ENCODE data around the gene PAX5.

The PAX5 gene

GRCh38 chr9:36901528-36901927, 132.5 kb downstream of the PAX5 start:
- no peak for DNase-seq (ENCODE audit: low spot score)
- no peak for TF ChIP-seq CTCF (IDR thresholded peaks at IDR 0.05; ENCODE audit: extremely low read depth, insufficient read depth, missing control alignments)
- in situ Hi-C loops (cut with MboI; ENCODE audit: low pct_unique_long_range_greater_than_20kb, low sequenced_read_pairs, unreplicated experiment): no loop called here

GRCh38 chr9:36900856-36901220, 133.2 kb downstream of the PAX5 start:
- no peak for DNase-seq (ENCODE audit: low spot score)
- in situ Hi-C loops (cut with MboI; ENCODE audit: low pct_unique_long_range_greater_than_20kb, low sequenced_read_pairs, unreplicated experiment): no loop called here
- TF ChIP-seq CTCF (IDR thresholded peaks at IDR 0.05; ENCODE audit: extremely low read depth, insufficient read depth, missing control alignments): no peak

GRCh38 chr9:36900136-36900855, 133.8 kb downstream of the PAX5 start:
- DNase-seq (ENCODE audit: low spot score): no peak
- in situ Hi-C loops (cut with MboI; ENCODE audit: low pct_unique_long_range_greater_than_20kb, low sequenced_read_pairs, unreplicated experiment): no loop called here
- no peak for TF ChIP-seq CTCF (IDR thresholded peaks at IDR 0.05; ENCODE audit: extremely low read depth, insufficient read depth, missing control alignments)

GRCh38 chr9:36899406-36899805, 134.7 kb downstream of the PAX5 start:
- no peak for DNase-seq (ENCODE audit: low spot score)
- no peak for TF ChIP-seq CTCF (IDR thresholded peaks at IDR 0.05; ENCODE audit: extremely low read depth, insufficient read depth, missing control alignments)
- in situ Hi-C loops (cut with MboI; ENCODE audit: low pct_unique_long_range_greater_than_20kb, low sequenced_read_pairs, unreplicated experiment): no loop called here

GRCh38 chr9:36898431-36899020, 135.5 kb downstream of the PAX5 start:
- no peak for DNase-seq (ENCODE audit: low spot score)
- in situ Hi-C loops (cut with MboI; ENCODE audit: low pct_unique_long_range_greater_than_20kb, low sequenced_read_pairs, unreplicated experiment): no loop called here
- TF ChIP-seq CTCF (IDR thresholded peaks at IDR 0.05; ENCODE audit: extremely low read depth, insufficient read depth, missing control alignments): no peak

GRCh38 chr9:36897478-36897877, 136.6 kb downstream of the PAX5 start:
- no peak for TF ChIP-seq CTCF (IDR thresholded peaks at IDR 0.05; ENCODE audit: extremely low read depth, insufficient read depth, missing control alignments)
- DNase-seq (ENCODE audit: low spot score): no peak
- in situ Hi-C loops (cut with MboI; ENCODE audit: low pct_unique_long_range_greater_than_20kb, low sequenced_read_pairs, unreplicated experiment): no loop called here

Data from GM13977 (cell line).